ENCODE results near the gene FIZ1. TPM values are rescaled to one million over a fixed set of nuclear protein-coding genes. Genes with fewer than 3 reads are reported as not detected.

The FIZ1 gene
- total and polyA plus RNA-seq, 2 of the 4 experiments (the other 2 are of a cell fraction), result 1.3 to 5.9 TPM

- peak within 1 kb of the TSS; percentile 97 for H3K4me2 ChIP-seq (ENCODE audit: low read depth, low read length)
- peak within 1 kb of the TSS; percentile 87 for H4K91ac ChIP-seq (ENCODE audit: insufficient read depth, low read depth, low read length)
- peaks cover 17% of the 10 kb centered on the region for H3K36me3 ChIP-seq (ENCODE audit: control insufficient read depth, insufficient read depth, low read length)
- H3K9ac ChIP-seq (ENCODE audit: low read depth, low read length), result peak within 1 kb of the TSS; percentile 89
- H2BK15ac ChIP-seq (ENCODE audit: low read depth, low read length), result peak within 1 kb of the TSS; percentile 30; the same call in 1 of the 3 replicates
- peak within 1 kb of the TSS; percentile 100 for H3K14ac ChIP-seq (replicated peaks; ENCODE audit: low read depth, low read length)
- H2AFZ ChIP-seq (replicated peaks; ENCODE audit: low read length, poor library complexity), result peak within 1 kb of the TSS; percentile 92
- H4K8ac ChIP-seq (ENCODE audit: low read depth in 2 of 2, low read length in 2 of 2), result peak within 1 kb of the TSS; percentile 87 to 95
- peak within 1 kb of the TSS; percentile 91 for H3K23ac ChIP-seq (ENCODE audit: low read depth, low read length)
- peak within 1 kb of the TSS; percentile 100 for H2AK9ac ChIP-seq (replicated peaks; ENCODE audit: low read depth, low read length, poor library complexity)
- in situ Hi-C loops (cut with MboI; ENCODE audit: low sequenced_read_pairs), result loop anchor here (5.0 kb wide), 1 partner anchor 89 kb away; no protein-coding TSS in a partner anchor
- H3K9me3 ChIP-seq (ENCODE audit: control insufficient read depth, insufficient read depth, low read length), result peaks cover 5% of the 10 kb centered on the region; the same call in 1 of the 2 replicates
- peak within 1 kb of the TSS; percentile 90 for H2BK5ac ChIP-seq (ENCODE audit: low read depth, low read length, poor library complexity, severe bottlenecking)
- intact Hi-C loops (cut with micrococcal nuclease), result loop anchor here (1.0 to 2.0 kb wide), 2 partner anchors 89 to 145 kb away; partner anchors contain the start of gene ISOC2
- no TSS peak for BruUV-seq (replicated peaks)
- peaks cover 6% of the 10 kb centered on the region; the same call in 1 of the 2 replicates for H3K9me1 ChIP-seq (ENCODE audit: insufficient read depth, low read length)
- CTCF ChIA-PET, result interaction anchor here (0.6 to 2.3 kb wide), 8 partner anchors 13 to 245 kb away, joined by 3 to 11 read pairs (median 6); partner anchors contain the start of genes U2AF2 and ZNF784
- H2BK20ac ChIP-seq (ENCODE audit: low read depth, low read length), result peak within 1 kb of the TSS; percentile 50; the same call in 1 of the 2 replicates
- peak within 1 kb of the TSS; percentile 97 for H3K4ac ChIP-seq (ENCODE audit: low read depth, low read length)
- POLR2A ChIA-PET (ENCODE audit: unreplicated experiment), result interaction anchor here (0.5 to 1.1 kb wide), 2 partner anchors 32 to 74 kb away, joined by 4 to 7 read pairs; no protein-coding TSS in a partner anchor
- H4K20me1 ChIP-seq (ENCODE audit: insufficient read depth, low read length), result peaks cover 24% of the 10 kb centered on the region; the same call in 1 of the 2 replicates
- H3K18ac ChIP-seq (ENCODE audit: low read depth, low read length), result peak within 1 kb of the TSS; percentile 65
- no peaks in the 10 kb centered on the region for H3K27me3 ChIP-seq (ENCODE audit: control insufficient read depth, insufficient read depth, low read length)
- peak within 1 kb of the TSS; percentile 100 for H2AK5ac ChIP-seq (ENCODE audit: low read depth, low read length)
- peaks cover 7% of the 10 kb centered on the region for H3K4me1 ChIP-seq (ENCODE audit: control insufficient read depth, insufficient read depth, low read length)
- peak within 1 kb of the TSS; percentile 77 for H2BK120ac ChIP-seq (ENCODE audit: low read depth, low read length)
- peak within 1 kb of the TSS; percentile 76 for H3K4me3 ChIP-seq (ENCODE audit: insufficient read depth, low read depth, low read length)
- ATAC-seq (ENCODE audit: low read depth), result peak; percentile 41
- peaks cover 37 to 63% of the 10 kb centered on the region in 2 experiments for H3K79me1 ChIP-seq (ENCODE audit: low read depth in 1 of 2, low read length in 2 of 2)
- WGBS, 2 experiments (ENCODE audit: extremely low coverage in 2 of 2, insufficient read length in 1 of 2), result 0% methylated on average over 12 of the region's 44 CpGs; no CpG with 5 or more reads in 1 of the 2 experiments
- peak; percentile 87 for DNase-seq
- dilution Hi-C loops (cut with HindIII; ENCODE audit: low sequenced_read_pairs, unreplicated experiment), result no loop called here
- H3K27ac ChIP-seq (ENCODE audit: insufficient read depth, low read length), result peak within 1 kb of the TSS; percentile 91
- H3K56ac ChIP-seq (ENCODE audit: extremely low read depth, insufficient read depth, low read length), result peak within 1 kb of the TSS; percentile 92
- peak within 1 kb of the TSS; percentile 82 for H4K5ac ChIP-seq (ENCODE audit: low read depth, low read length)
- no peak for TF ChIP-seq RCOR1 (IDR thresholded peaks at IDR 0.05; ENCODE audit: insufficient replicate concordance, low read length)
- TF ChIP-seq SMC3 (IDR thresholded peaks at IDR 0.05; ENCODE audit: low read depth, low read length), result peak; percentile 89
- no peak for TF ChIP-seq NFE2L2 (IDR thresholded peaks at IDR 0.05; ENCODE audit: low read depth, low read length)
- TF ChIP-seq MAZ (IDR thresholded peaks at IDR 0.05; ENCODE audit: borderline replicate concordance, low read depth, low read length), result peak; percentile 85
- TF ChIP-seq USF2 (IDR thresholded peaks at IDR 0.05; ENCODE audit: low read depth, low read length), result no peak
- 0 out of 2 replicates have a peak, but pooled peaks have one; percentile 21 for TF ChIP-seq MXI1 (IDR thresholded peaks at IDR 0.05; ENCODE audit: borderline replicate concordance, low read depth, low read length)
- 0 out of 2 replicates have a peak, but pooled peaks have one; percentile 6 for TF ChIP-seq BHLHE40 (IDR thresholded peaks at IDR 0.05; ENCODE audit: low read depth, low read length)
- peak; percentile 55; the same call in 1 of the 2 replicates for TF ChIP-seq POLR2A (IDR thresholded peaks at IDR 0.05; ENCODE audit: low read depth, low read length)
- no peak for TF ChIP-seq FOS (IDR thresholded peaks at IDR 0.05; ENCODE audit: low read depth, low read length)
- no peak for TF ChIP-seq MAFK (IDR thresholded peaks at IDR 0.05; ENCODE audit: low read depth, low read length)
- TF ChIP-seq RAD21 (IDR thresholded peaks at IDR 0.05; ENCODE audit: low read length), result peak; percentile 89
- TF ChIP-seq CEBPB (IDR thresholded peaks at IDR 0.05; ENCODE audit: low read depth, low read length), result no peak
- no peak for TF ChIP-seq CHD1 (IDR thresholded peaks at IDR 0.05; ENCODE audit: low read depth, low read length)
- TF ChIP-seq CTCF (conservative IDR thresholded peaks at IDR 0.05; ENCODE audit: low read depth, low read length), result peak; percentile 93
These were observed 6.5 kb upstream of the FIZ1 start, which contains the start of gene ZNF865 for GRCh38 chr19:55605637-55606470. ZNF865 (plus strand) TSS chr19:55605647; CDS start chr19:55613619, 7,972 bp downstream.
